Left ventricle myocardium inferior (tissue), 1 donor: Measurements from ENCODE around the gene IL22RA2. TPM values are rescaled to one million over a fixed set of nuclear protein-coding genes. Genes with fewer than 3 reads are reported as not detected.
"Not testable (repeated sequence)": the region's sequence is repeated elsewhere in the genome, so short reads cannot be mapped to it uniquely, and the experiment has no call there.

Source experiments
- DNase-seq: peaks from one replicate; pipeline ENCODE4 v3.0.0-alpha.2; 2020
- H3K27ac ChIP-seq: fragments of 200-600 bp; replicated peaks from 2 replicates; pipeline ENCODE4 v1.8.0; 2021
- H3K27me3 ChIP-seq: fragments of 200-600 bp; 2 replicates; pipeline ENCODE4 v1.8.0; 2021; ENCODE audit warnings: low read depth
- H3K36me3 ChIP-seq: fragments of 200-600 bp; 2 replicates; pipeline ENCODE4 v1.8.0; 2021
- H3K4me1 ChIP-seq: fragments of 200-600 bp; 2 replicates; pipeline ENCODE4 v1.8.0; 2021
- H3K4me3 ChIP-seq: fragments of 200-600 bp; 2 replicates; pipeline ENCODE4 v1.8.0; 2021; ENCODE audit warnings: mild to moderate bottlenecking, moderate library complexity
- H3K9me3 ChIP-seq: fragments of 200-600 bp; replicated peaks from 2 replicates; pipeline ENCODE4 v1.8.0; 2021
- CTCF ChIP-seq: fragments of 200-600 bp; IDR thresholded peaks from 2 replicates; pipeline ENCODE4 v1.8.0; 2021; ENCODE audit warnings: antibody characterized with exemption, mild to moderate bottlenecking, borderline replicate concordance
- intact Hi-C: fragments of 100-400 bp; cut with micrococcal nuclease; formaldehyde crosslinking; loops from one replicate; pipeline ENCODE4 v1.11.0; 2022
- total RNA-seq: library from RNA; stranded (reverse); fragmentation: NEBNext Ultra II Directional; extraction: Animal tissue kit (Norgen Biotek cat#: 25700); gene quantifications from one replicate; pipeline ENCODE4 v1.2.1, GENCODE V29; 2021
- donor health status: DM: no; HTN: yes; CAD: no; lungs with severe emphysema.

IL22RA2 gene
- total RNA-seq, 1 donor from 2014 or later = not detected

- DNase-seq = no peak
- H3K9me3 ChIP-seq = no peaks in the 10 kb centered on the region
- intact Hi-C loops = no loop called here
- peak overlapping the region; percentile 99 for H3K27ac ChIP-seq
- no peaks in the 10 kb centered on the region for H3K36me3 ChIP-seq
- no peak for TF ChIP-seq CTCF
- H3K4me1 ChIP-seq = peaks cover 92% of the 10 kb centered on the region
- peak overlapping the region; percentile 78 for H3K4me3 ChIP-seq
- no peaks in the 10 kb centered on the region for H3K27me3 ChIP-seq
Measured at GRCh38 chr6:137217801-137218472, 44.5 kb upstream of the IL22RA2 start.

DNA sequence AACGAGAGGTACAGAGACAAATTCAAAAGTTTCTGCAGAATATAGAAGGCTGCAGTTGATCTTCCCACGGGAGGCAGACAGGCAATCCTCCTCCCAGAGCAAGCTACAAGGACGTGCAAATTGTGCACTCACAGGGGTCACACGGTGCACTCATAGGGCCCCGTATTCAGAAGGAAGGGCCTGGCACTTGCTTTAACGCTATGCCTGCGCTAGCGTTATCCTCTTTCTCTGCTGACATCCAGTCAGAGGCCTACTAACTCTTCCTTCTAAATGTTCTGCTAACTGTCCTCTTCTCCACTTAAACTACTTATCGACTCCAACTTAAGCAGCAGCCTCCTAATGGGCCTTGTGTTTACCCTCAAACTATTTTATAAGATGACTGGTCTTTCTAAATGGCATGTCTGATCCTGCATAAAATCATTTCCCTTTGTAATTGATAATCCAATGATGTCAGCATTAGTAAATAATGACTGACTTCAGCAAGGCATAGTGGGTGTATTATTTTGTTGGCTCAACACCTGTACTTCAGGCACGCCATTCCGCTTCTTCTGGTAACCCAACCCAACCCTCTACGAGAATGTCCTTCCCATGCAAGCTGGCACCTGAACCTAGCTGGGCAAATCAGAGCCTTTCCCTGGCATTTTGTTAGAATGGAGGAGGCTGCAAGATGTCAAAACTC lies 43.6 kb upstream of the IL22RA2 start:
- peak overlapping the region; percentile 99 for H3K27ac ChIP-seq
- no peaks in the 10 kb centered on the region for H3K27me3 ChIP-seq
- H3K4me3 ChIP-seq = peak overlapping the region; percentile 78
- TF ChIP-seq CTCF = no peak
- no peaks in the 10 kb centered on the region for H3K9me3 ChIP-seq
- peaks cover 92% of the 10 kb centered on the region for H3K4me1 ChIP-seq
- intact Hi-C loops = no loop called here
- DNase-seq = no peak
- no peaks in the 10 kb centered on the region for H3K36me3 ChIP-seq

- H3K27ac ChIP-seq = peak overlapping the region; percentile 99
- intact Hi-C loops = no loop called here
Measured at GRCh38 chr6:137216106-137216505, 42.7 kb upstream of the IL22RA2 start.

GRCh38 chr6:137215630-137216029 lies 42.2 kb upstream of the IL22RA2 start:
- Histone ChIP-seq H3K27ac (peak overlapping the region; percentile 99), H3K4me1 (peaks cover 92% of the 10 kb centered on the region), H3K4me3 (peak overlapping the region; percentile 78)
- H3K27me3 ChIP-seq, H3K36me3 ChIP-seq, H3K9me3 ChIP-seq, DNase-seq, intact Hi-C loops: not testable (repeated sequence)

More at GRCh38 chr6:137216106-137216505, 42.7 kb upstream of the IL22RA2 start:
- no peaks in the 10 kb centered on the region for H3K36me3 ChIP-seq
- H3K4me1 ChIP-seq = peaks cover 92% of the 10 kb centered on the region
- peak overlapping the region; percentile 78 for H3K4me3 ChIP-seq
- no peak for DNase-seq
- TF ChIP-seq CTCF = no peak
- no peaks in the 10 kb centered on the region for H3K27me3 ChIP-seq
- no peaks in the 10 kb centered on the region for H3K9me3 ChIP-seq

DNA sequence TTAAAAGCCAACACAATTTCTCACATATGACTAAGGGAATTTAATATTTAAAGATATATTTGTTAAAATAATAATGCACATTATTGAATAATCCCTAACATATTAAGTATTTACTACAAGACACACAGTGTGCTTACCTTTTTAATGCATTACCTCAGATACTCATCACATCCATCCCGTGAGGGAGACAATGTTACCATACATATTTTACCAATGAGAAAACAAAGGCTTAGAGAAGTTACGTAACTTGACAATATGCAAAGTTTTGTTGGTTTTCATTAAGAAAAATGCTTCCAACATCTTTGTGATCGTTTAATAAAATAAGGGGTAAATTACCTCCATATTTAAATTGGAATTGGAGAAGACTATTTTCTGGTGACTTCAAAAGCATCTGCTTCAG lies 41.5 kb upstream of the IL22RA2 start:
- intact Hi-C loops = no loop called here
- Histone ChIP-seq H3K4me1 (peaks cover 92% of the 10 kb centered on the region), H3K27ac (peak overlapping the region; percentile 99), H3K27me3 (no peaks in the 10 kb centered on the region), H3K4me3 (peak overlapping the region; percentile 78), H3K36me3 (no peaks in the 10 kb centered on the region), H3K9me3 (no peaks in the 10 kb centered on the region)
- no peak for TF ChIP-seq CTCF
- no peak for DNase-seq

DNA sequence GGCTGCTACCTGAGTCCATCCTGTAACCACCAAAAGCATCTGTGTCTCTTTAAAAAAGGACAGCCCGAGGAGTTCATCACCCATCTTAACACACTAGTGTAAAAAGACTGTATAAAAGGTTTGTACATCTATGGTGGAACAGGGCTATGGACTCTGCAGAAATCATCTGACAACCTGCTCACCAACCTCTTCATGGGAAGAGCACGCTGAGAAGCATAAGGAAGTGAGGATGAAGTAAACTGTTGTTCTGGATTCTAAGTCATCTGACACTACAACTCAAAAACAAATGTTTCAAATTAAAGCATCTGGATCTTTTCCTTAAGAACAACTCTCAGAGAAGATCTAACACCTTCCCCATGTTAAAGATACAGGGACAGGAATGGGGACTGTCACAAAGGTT lies 40.4 kb upstream of the IL22RA2 start:
- no peaks in the 10 kb centered on the region for H3K9me3 ChIP-seq
- intact Hi-C loops = no loop called here
- no peak for TF ChIP-seq CTCF
- H3K27ac ChIP-seq = peak overlapping the region; percentile 99
- H3K36me3 ChIP-seq = peaks cover 10% of the 10 kb centered on the region
- H3K27me3 ChIP-seq = no peaks in the 10 kb centered on the region
- DNase-seq = no peak
- peaks cover 95% of the 10 kb centered on the region for H3K4me1 ChIP-seq
- H3K4me3 ChIP-seq = peak overlapping the region; percentile 78
